GM10266 (cell line): ENCODE data around the gene EPHA5.

Experiments
- DNase-seq: peaks from one replicate; pipeline ENCODE4 v3.0.0; 2012; ENCODE audit errors: extremely low spot score
- CTCF ChIP-seq: IDR thresholded peaks from 2 replicates; pipeline ENCODE4 v1.5.1; 2012; ENCODE audit warnings: mild to moderate bottlenecking, low read depth; ENCODE audit not compliant: control insufficient read depth, insufficient read depth; ENCODE audit errors: missing control alignments

EPHA5 gene

GRCh38 chr4:65624651-65625050, 45.6 kb downstream of the EPHA5 start:
- DNase-seq = no peak
- TF ChIP-seq CTCF = no peak

- DNase-seq = no peak
- TF ChIP-seq CTCF = no peak
Measured at GRCh38 chr4:65623506-65623905, 46.8 kb downstream of the EPHA5 start.

- DNase-seq = no peak
- no peak for TF ChIP-seq CTCF
Measured at GRCh38 chr4:65617416-65617815, 52.9 kb downstream of the EPHA5 start.

- no peak for DNase-seq
- no peak for TF ChIP-seq CTCF
Measured at GRCh38 chr4:65604515-65604914, 65.8 kb downstream of the EPHA5 start.

GRCh38 chr4:65600656-65601055, 69.6 kb downstream of the EPHA5 start:
- TF ChIP-seq CTCF = no peak
- DNase-seq = no peak

- TF ChIP-seq CTCF = no peak
- DNase-seq = no peak
Measured at GRCh38 chr4:65599340-65599739, 70.9 kb downstream of the EPHA5 start.

GRCh38 chr4:65597697-65598096, 72.6 kb downstream of the EPHA5 start:
- no peak for TF ChIP-seq CTCF
- DNase-seq = no peak

GRCh38 chr4:65592089-65592488, 78.2 kb downstream of the EPHA5 start:
- no peak for DNase-seq

More at GRCh38 chr4:65592089-65592488, 78.2 kb downstream of the EPHA5 start:
- TF ChIP-seq CTCF = no peak
